Spleen (tissue), 11 donors: ENCODE measurements around the gene AHRR. TPM values are rescaled to one million over a fixed set of nuclear protein-coding genes. Genes with fewer than 3 reads are reported as not detected.

ENCODE experiments used
- DNase-seq: peaks from one replicate; pipeline ENCODE4 v3.0.0-alpha.2; 2020
- H3K27ac ChIP-seq, 8 donors: fragments of 200-600 bp; sonication (generic) in 7 of 8; 1 replicate in 4 of 8; 2 replicates in 4 of 8; pipeline versions ENCODE4 v1.5.0 to v1.8.0; 2016 to 2021; ENCODE audit warnings: inconsistent platforms in 4 of 8, mild to moderate bottlenecking in 4 of 8, moderate library complexity in 1 of 8
- H3K27me3 ChIP-seq, 7 donors: fragments of 200-600 bp; sonication (generic) in 6 of 7; replicated peaks in 1 of 7; 1 replicate in 4 of 7; 2 replicates in 3 of 7; pipeline versions ENCODE4 v1.5.0 to v1.8.0; 2016 to 2021; ENCODE audit warnings: inconsistent platforms in 3 of 7, mild to moderate bottlenecking in 1 of 7
- H3K36me3 ChIP-seq, 6 donors: fragments of 200-600 bp; sonication (generic) in 5 of 6; 1 replicate in 4 of 6; 2 replicates in 2 of 6; pipeline versions ENCODE4 v1.5.0 to v1.8.0; 2016 to 2021; ENCODE audit warnings: inconsistent platforms in 2 of 6
- H3K4me1 ChIP-seq, 6 donors: fragments of 200-600 bp; sonication (generic) in 5 of 6; 1 replicate in 3 of 6; 2 replicates in 3 of 6; pipeline versions ENCODE4 v1.5.0 to v1.8.0; 2016 to 2021; ENCODE audit warnings: inconsistent platforms in 3 of 6
- H3K4me3 ChIP-seq, 8 donors: fragments of 200-600 bp; sonication (generic) in 7 of 8; 1 replicate in 4 of 8; 2 replicates in 4 of 8; pipeline versions ENCODE4 v1.5.0 to v1.8.0; 2016 to 2021; ENCODE audit warnings: inconsistent platforms in 4 of 8, mild to moderate bottlenecking in 4 of 8, moderate library complexity in 2 of 8
- H3K9me3 ChIP-seq, 8 donors: fragments of 200-600 bp; sonication (generic) in 7 of 8; 1 replicate in 4 of 8; 2 replicates in 4 of 8; pipeline versions ENCODE4 v1.5.0 to v1.8.0; 2016 to 2021; ENCODE audit warnings: inconsistent platforms in 4 of 8
- CTCF ChIP-seq, 11 experiments: fragments of 200-600 bp in 7 of 11; fragments of 450-650 bp in 4 of 11; sonication (generic) in 4 of 11; IDR thresholded peaks in 8 of 11; conservative IDR thresholded peaks in 3 of 11; 1 replicate in 7 of 11; 2 replicates in 4 of 11; pipeline versions ENCODE4 v1.4.0 to v1.8.0; 2016 to 2021; ENCODE audit warnings: antibody characterized with exemption in 11 of 11, inconsistent platforms in 4 of 11, mild to moderate bottlenecking in 1 of 11
- POLR2A ChIP-seq, 3 donors: fragments of 450-650 bp; IDR thresholded peaks; one replicate each; pipeline ENCODE4 v1.5.1; 2017; ENCODE audit warnings: antibody characterized with exemption in 3 of 3, mild to moderate bottlenecking in 1 of 3
- POLR2AphosphoS5 ChIP-seq, 3 donors: sonication (generic); formaldehyde crosslinking; IDR thresholded peaks; one replicate each; pipeline ENCODE4 v1.5.1; 2017; ENCODE audit warnings: antibody characterized with exemption in 3 of 3
- WGBS, 5 donors: extraction: QIAGEN DNeasy Blood & Tissue Kit in 3 of 5; methylation state at CpG; one replicate each; pipeline versions ENCODE4 v1.1.5 to v1.1.7; 2013 to 2018; 5-methylcytosine and 5-hydroxymethylcytosine counted together
- intact Hi-C: fragments of 100-400 bp; cut with DNase I; formaldehyde crosslinking; loops from one replicate; pipeline ENCODE4 v1.15.0; 2023; ENCODE audit warnings: low total_unique reads
- polyA plus RNA-seq, 3 donors: library from polyadenylated mRNA; stranded (reverse); fragments of 200-250 nt; gene quantifications; one replicate each; pipeline ENCODE4 v1.2.1, GENCODE V29; 2013
- total RNA-seq, 7 donors: library from RNA; depleted of rRNA in 3 of 7; stranded (reverse); fragments of >200 nt in 3 of 7; fragmentation: NEBNext Ultra II Directional in 4 of 7; extraction: Animal tissue kit (Norgen Biotek cat#: 25700) in 4 of 7; gene quantifications; one replicate each; pipeline versions ENCODE4 v1.1.0 to v1.2.1, GENCODE V29; 2016 to 2021
- donor health status: healthy with polysubstance abuse.
- donor health status: DM: no; HTN: no; CAD: no; lungs with moderate emphysema.
- donor health status: DM: no; HTN: no; CAD: no.
- donor health status: Bipolar disorder and iron deficiency.
- donor health status: healthy.
- donor health status: DM: no; HTN: no; CAD: no.
- donor health status: DM: yes; HTN: yes; CAD: no.

The AHRR gene
- total and polyA plus RNA-seq, 10 donors: 0.96 to 28.5 (median 13.2) TPM

GRCh38 chr5:388266-389196 is 67.0 kb downstream of the AHRR start:
- Histone ChIP-seq H3K4me3 (no peak overlapping the region), H3K4me1 (peaks cover 0 to 22% (median 5%) of the 10 kb centered on the region in 6 donors), H3K27ac (peak overlapping the region in 2 of 8 donors; percentile 22 to 24), H3K9me3 (peaks cover 0 to 22% (median 16%) of the 10 kb centered on the region in 8 donors), H3K36me3 (peaks cover 0 to 5% (median 0%) of the 10 kb centered on the region in 6 donors), H3K27me3 (peaks cover 0 to 17% (median 0%) of the 10 kb centered on the region in 7 donors)
- TF ChIP-seq POLR2A (IDR thresholded peaks at IDR 0.05) (no peak), CTCF (IDR thresholded peaks at IDR 0.05 in 8 of 11, conservative IDR thresholded peaks at IDR 0.05 in 3 of 11) (no peak), POLR2AphosphoS5 (IDR thresholded peaks at IDR 0.05) (no peak)
- DNase-seq: peak; percentile 71
- 77 to 84% (median 78%) methylated on average over 29 to 34 of the region's 34 CpGs for WGBS, 5 donors
- intact Hi-C loops: no loop called here

GRCh38 chr5:389197-389821 is 67.8 kb downstream of the AHRR start:
- Histone ChIP-seq H3K36me3 (peaks cover 0 to 5% (median 0%) of the 10 kb centered on the region in 6 donors), H3K9me3 (peaks cover 0 to 22% (median 16%) of the 10 kb centered on the region in 8 donors), H3K27ac (no peak overlapping the region), H3K4me1 (peaks cover 0 to 22% (median 5%) of the 10 kb centered on the region in 6 donors), H3K27me3 (peaks cover 0 to 17% (median 0%) of the 10 kb centered on the region in 7 donors), H3K4me3 (no peak overlapping the region)
- TF ChIP-seq CTCF (IDR thresholded peaks at IDR 0.05 in 8 of 11, conservative IDR thresholded peaks at IDR 0.05 in 3 of 11): no peak
- no peak for TF ChIP-seq POLR2A (IDR thresholded peaks at IDR 0.05)
- no peak for TF ChIP-seq POLR2AphosphoS5 (IDR thresholded peaks at IDR 0.05)
- intact Hi-C loops: no loop called here
- WGBS, 5 donors: 91 to 93% (median 92%) methylated on average over 25 to 32 of the region's 32 CpGs
- DNase-seq: peak; percentile 31

DNA sequence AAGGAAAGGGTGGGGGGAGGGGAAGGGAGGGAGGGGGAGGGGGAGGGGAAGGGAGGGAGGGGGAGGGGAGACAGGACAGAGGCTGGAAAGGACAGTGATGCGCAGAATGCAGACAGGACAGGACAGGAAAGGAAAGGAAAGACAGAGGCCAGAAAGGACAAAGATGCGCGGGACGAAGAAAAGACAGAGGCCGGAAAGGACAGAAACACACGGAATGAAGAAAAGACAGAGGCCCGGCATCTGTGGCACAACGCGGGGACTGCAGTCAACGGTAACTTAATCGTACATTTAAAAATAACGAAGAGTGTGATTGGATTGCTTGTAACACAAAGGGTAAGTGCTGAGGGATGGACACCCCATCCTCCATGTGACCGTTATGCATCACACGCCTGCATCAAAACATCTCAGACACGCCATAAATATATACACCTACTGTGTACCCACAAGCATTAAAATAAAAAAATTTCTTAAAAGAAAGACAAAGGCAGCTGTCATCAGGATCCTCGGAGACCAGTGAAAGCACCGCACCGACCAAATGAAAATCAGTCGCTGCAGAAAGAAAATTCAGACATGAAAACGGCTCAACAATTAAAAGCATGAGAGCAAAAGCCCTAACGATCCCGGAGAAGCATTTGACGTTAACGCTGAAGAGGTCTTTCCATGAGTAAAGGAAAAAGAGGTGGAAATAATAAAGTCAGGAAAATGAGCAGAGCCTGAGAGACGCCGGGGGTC is 68.5 kb downstream of the AHRR start:
- Histone ChIP-seq H3K4me1 (peaks cover 0 to 26% (median 6%) of the 10 kb centered on the region in 6 donors), H3K27ac (no peak overlapping the region), H3K9me3 (peaks cover 0 to 15% (median 13%) of the 10 kb centered on the region in 8 donors), H3K27me3 (peaks cover 0 to 17% (median 0%) of the 10 kb centered on the region in 7 donors), H3K36me3 (peaks cover 0 to 4% (median 0%) of the 10 kb centered on the region in 6 donors), H3K4me3 (no peak overlapping the region)
- DNase-seq: no peak
- 86 to 91% (median 89%) methylated on average over 26 of the region's 26 CpGs for WGBS, 5 donors
- intact Hi-C loops: no loop called here
- TF ChIP-seq POLR2AphosphoS5 (IDR thresholded peaks at IDR 0.05) (no peak), POLR2A (IDR thresholded peaks at IDR 0.05) (no peak), CTCF (IDR thresholded peaks at IDR 0.05 in 8 of 11, conservative IDR thresholded peaks at IDR 0.05 in 3 of 11) (no peak)
